CD8-positive, alpha-beta memory T cell (primary cell): ENCODE measurements around the gene MAP3K19. TPM values are rescaled to one million over a fixed set of nuclear protein-coding genes. Genes with fewer than 3 reads are reported as not detected.

ENCODE experiments used
- CTCF ChIA-PET: fragments of 350-600 bp; sonication (Branson Sonifier 250); formaldehyde crosslinking; loops from one replicate; lab custom pipeline; 2021; ENCODE audit warnings: antibody characterized with exemption; lab: Charles Lee
- POLR2A ChIA-PET: fragments of 350-600 bp; sonication (Branson Sonifier 250); formaldehyde crosslinking; loops from one replicate; lab custom pipeline; 2021; ENCODE audit warnings: antibody characterized with exemption; lab: Charles Lee
- DNase-seq, 5 donors: peaks; one replicate each; pipeline versions ENCODE4 v3.0.0 to v3.0.0-alpha.2; 2020 to 2022; ENCODE audit warnings: mixed read lengths in 1 of 5
- H3K27ac ChIP-seq: one replicate; pipeline ENCODE4 v1.7.0; 2013; ENCODE audit warnings: low read depth, mild to moderate bottlenecking, low read length, moderate library complexity
- H3K27me3 ChIP-seq: 2 replicates; pipeline ENCODE4 v1.7.0; 2013; ENCODE audit warnings: low read length, mild to moderate bottlenecking; ENCODE audit not compliant: insufficient read depth, poor library complexity, severe bottlenecking
- H3K36me3 ChIP-seq: 2 replicates; pipeline ENCODE4 v1.7.0; 2013; ENCODE audit warnings: mild to moderate bottlenecking, low read length, moderate library complexity; ENCODE audit not compliant: insufficient read depth
- H3K4me1 ChIP-seq: 2 replicates; pipeline ENCODE4 v1.7.0; 2013; ENCODE audit warnings: mild to moderate bottlenecking, low read length, moderate library complexity; ENCODE audit not compliant: insufficient read depth
- H3K4me3 ChIP-seq: 2 replicates; pipeline ENCODE4 v1.7.0; 2013; ENCODE audit warnings: mild to moderate bottlenecking, low read length
- H3K9me3 ChIP-seq: 2 replicates; pipeline ENCODE4 v1.7.0; 2013; ENCODE audit warnings: mild to moderate bottlenecking, low read length
- H3K27ac Mint-ChIP-seq, 8 donors: one replicate each; pipeline ENCODE4 v1.8.0; 2020 to 2021; ENCODE audit warnings: mixed read lengths in 8 of 8, mild to moderate bottlenecking in 6 of 8, inconsistent platforms in 3 of 8, moderate library complexity in 3 of 8
- H3K27me3 Mint-ChIP-seq, 2 donors: one replicate each; pipeline ENCODE4 v1.8.0; 2020 to 2021; ENCODE audit warnings: mixed read lengths in 2 of 2, mild to moderate bottlenecking in 1 of 2, moderate library complexity in 1 of 2
- H3K36me3 Mint-ChIP-seq, 3 donors: one replicate each; pipeline ENCODE4 v1.8.0; 2020 to 2021; ENCODE audit warnings: mixed read lengths in 3 of 3, inconsistent platforms in 1 of 3, mild to moderate bottlenecking in 1 of 3
- H3K4me1 Mint-ChIP-seq, 3 donors: one replicate each; pipeline ENCODE4 v1.8.0; 2020 to 2021; ENCODE audit warnings: mixed read lengths in 3 of 3, inconsistent platforms in 1 of 3, mild to moderate bottlenecking in 1 of 3
- H3K4me3 Mint-ChIP-seq, 7 donors: one replicate each; pipeline ENCODE4 v1.8.0; 2020 to 2021; ENCODE audit warnings: mixed read lengths in 7 of 7, mild to moderate bottlenecking in 6 of 7, moderate library complexity in 4 of 7, inconsistent platforms in 2 of 7
- H3K9me3 Mint-ChIP-seq, 5 donors: one replicate each; pipeline ENCODE4 v1.8.0; 2020 to 2022; ENCODE audit warnings: mixed read lengths in 5 of 5, mild to moderate bottlenecking in 3 of 5, moderate library complexity in 2 of 5, inconsistent platforms in 1 of 5
- polyA plus RNA-seq: library from polyadenylated mRNA; unstranded; fragments of 300-500 nt; fragmentation: Illumina TruSeq; gene quantifications from one replicate; pipeline ENCODE4 v1.2.3, GENCODE V29; 2021
- total RNA-seq, 2 experiments: library from RNA; stranded (reverse); gene quantifications; one replicate each; pipeline ENCODE4 v1.2.3, GENCODE V29; 2021

Gene MAP3K19
- total and polyA plus RNA-seq, 3 experiments from 2014 or later: not detected

DNA sequence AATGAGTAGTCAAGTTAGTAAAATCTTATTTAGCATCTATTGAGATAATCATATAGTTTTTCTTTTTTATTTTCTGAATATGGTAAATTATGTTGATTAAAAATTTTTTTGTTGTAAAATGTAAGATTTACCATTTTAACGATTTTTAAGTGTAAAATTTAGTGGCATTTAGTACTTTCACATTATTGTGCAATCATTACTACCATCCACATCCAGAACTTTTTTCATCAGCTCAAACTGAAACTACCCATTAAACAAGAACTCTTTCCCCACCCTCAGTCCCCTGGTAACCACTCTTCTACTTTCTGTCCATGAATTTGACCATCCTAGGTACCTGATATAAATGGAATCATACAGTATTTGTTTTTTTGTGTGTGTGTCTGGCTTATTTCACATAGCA lies 16.0 kb upstream of the MAP3K19 start:
- ChIA-PET POLR2A (no interaction called here), CTCF (no interaction called here)
- Mint-ChIP-seq H3K27me3 (no peaks in the 10 kb centered on the region), H3K4me3 (no peak overlapping the region), H3K36me3 (peaks cover 17 to 56% (median 18%) of the 10 kb centered on the region in 3 donors), H3K9me3 (no peaks in the 10 kb centered on the region), H3K4me1 (peaks cover 22 to 50% (median 40%) of the 10 kb centered on the region in 3 donors), H3K27ac (no peak overlapping the region)
- H3K9me3 ChIP-seq: no peaks in the 10 kb centered on the region
- no peaks in the 10 kb centered on the region for H3K4me1 ChIP-seq
- peaks cover 4% of the 10 kb centered on the region for H3K36me3 ChIP-seq
- H3K4me3 ChIP-seq: no peak overlapping the region
- no peak for DNase-seq
- H3K27me3 ChIP-seq: no peaks in the 10 kb centered on the region
- no peak overlapping the region for H3K27ac ChIP-seq

DNA sequence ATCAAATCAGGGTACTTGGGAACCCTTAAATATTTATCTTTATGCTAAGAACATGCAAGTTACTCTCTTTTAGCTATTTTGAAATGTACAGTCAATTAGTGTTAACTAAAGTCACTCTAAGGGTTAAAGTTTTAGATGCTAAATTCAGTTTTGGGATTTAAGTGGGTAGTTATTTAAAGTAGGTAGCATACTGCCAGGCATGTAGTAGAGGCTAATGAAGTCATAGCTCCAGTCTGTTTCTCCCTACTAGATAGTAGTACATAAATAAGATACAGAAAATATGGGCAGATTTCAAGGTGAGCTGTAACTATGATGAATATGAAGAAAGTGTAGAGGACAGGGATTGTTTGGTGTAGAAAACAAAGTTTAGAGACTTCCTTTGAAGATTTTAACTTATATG lies 12.3 kb upstream of the MAP3K19 start:
- POLR2A ChIA-PET: no interaction called here
- Mint-ChIP-seq H3K27ac (peak overlapping the region in 1 of 8 donors; percentile 78), H3K36me3 (peaks cover 12 to 52% (median 15%) of the 10 kb centered on the region in 3 donors)

DNA sequence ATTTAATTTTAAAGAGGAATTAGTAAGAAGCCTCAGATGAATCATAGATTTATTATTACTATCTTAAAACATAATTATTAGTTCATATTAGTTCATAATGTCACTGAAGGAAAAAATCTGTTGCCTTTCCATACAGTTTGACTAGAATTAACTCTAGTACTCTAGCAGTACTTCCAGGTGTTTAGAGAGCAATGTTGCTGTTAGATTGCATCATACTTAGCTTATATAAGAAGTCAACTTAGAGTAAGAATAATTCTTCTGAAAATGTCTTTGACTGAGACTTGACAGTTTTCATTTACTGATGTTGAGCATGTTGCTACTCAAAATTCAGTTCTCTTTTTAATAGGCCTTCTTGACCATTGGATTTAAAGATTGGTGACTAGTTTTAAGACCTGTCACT lies 9.5 kb upstream of the MAP3K19 start:
- Mint-ChIP-seq H3K36me3 (peaks cover 0 to 35% (median 10%) of the 10 kb centered on the region in 3 donors), H3K27me3 (peaks cover 0 to 4% of the 10 kb centered on the region in 2 donors), H3K9me3 (peaks cover 0 to 3% (median 0%) of the 10 kb centered on the region in 5 donors), H3K4me1 (peaks cover 40 to 62% (median 52%) of the 10 kb centered on the region in 3 donors), H3K4me3 (no peak overlapping the region), H3K27ac (no peak overlapping the region)
- no peaks in the 10 kb centered on the region for H3K27me3 ChIP-seq
- no peak overlapping the region for H3K27ac ChIP-seq
- no peak overlapping the region for H3K4me3 ChIP-seq
- H3K36me3 ChIP-seq: peaks cover 4% of the 10 kb centered on the region
- peaks cover 25% of the 10 kb centered on the region for H3K4me1 ChIP-seq
- DNase-seq: no peak
- CTCF ChIA-PET: interaction anchor here (0.6 kb wide), 1 partner anchor 131 kb away, joined by 3 read pairs; no protein-coding TSS in a partner anchor
- H3K9me3 ChIP-seq: no peaks in the 10 kb centered on the region
- POLR2A ChIA-PET: no interaction called here

More for the DNA sequence above, 12.3 kb upstream of the MAP3K19 start:
- Histone ChIP-seq H3K9me3 (no peaks in the 10 kb centered on the region), H3K27me3 (no peaks in the 10 kb centered on the region), H3K4me1 (peaks cover 8% of the 10 kb centered on the region), H3K4me3 (no peak overlapping the region), H3K27ac (no peak overlapping the region), H3K36me3 (peaks cover 4% of the 10 kb centered on the region)
- H3K27me3 Mint-ChIP-seq: no peaks in the 10 kb centered on the region
- no peaks in the 10 kb centered on the region for H3K9me3 Mint-ChIP-seq
- H3K4me1 Mint-ChIP-seq: peaks cover 25 to 60% (median 51%) of the 10 kb centered on the region in 3 donors
- no peak overlapping the region for H3K4me3 Mint-ChIP-seq
- CTCF ChIA-PET: no interaction called here
- no peak for DNase-seq

DNA sequence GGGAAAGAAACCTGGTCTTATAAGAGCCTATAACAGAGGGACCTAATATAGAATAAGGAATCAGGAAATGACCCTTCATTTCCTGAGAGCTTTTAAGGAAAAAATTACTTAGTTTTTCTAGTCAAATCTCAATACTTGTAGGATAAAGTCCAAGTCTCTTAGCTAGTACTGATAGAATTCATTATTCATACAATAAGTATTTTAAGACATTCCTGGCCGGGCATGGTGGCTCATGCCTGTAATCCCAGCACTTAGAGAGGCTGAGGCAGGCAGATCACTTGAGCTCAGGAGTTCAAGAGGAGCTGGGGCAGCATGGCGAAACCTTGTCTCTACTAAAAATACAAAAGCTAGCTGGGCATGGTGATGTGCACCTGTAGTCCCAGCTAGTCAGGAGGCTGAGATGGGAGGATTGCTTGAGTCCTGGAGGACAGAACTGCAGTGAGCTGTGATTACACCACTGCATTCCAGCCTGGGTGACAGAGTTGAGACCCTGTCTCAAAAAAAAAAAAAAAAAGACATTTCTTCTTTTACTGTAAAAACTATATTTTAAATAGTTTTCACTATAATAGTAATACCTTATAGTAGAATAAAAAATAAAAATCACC lies 8.0 kb upstream of the MAP3K19 start:
- no peak for DNase-seq

DNA sequence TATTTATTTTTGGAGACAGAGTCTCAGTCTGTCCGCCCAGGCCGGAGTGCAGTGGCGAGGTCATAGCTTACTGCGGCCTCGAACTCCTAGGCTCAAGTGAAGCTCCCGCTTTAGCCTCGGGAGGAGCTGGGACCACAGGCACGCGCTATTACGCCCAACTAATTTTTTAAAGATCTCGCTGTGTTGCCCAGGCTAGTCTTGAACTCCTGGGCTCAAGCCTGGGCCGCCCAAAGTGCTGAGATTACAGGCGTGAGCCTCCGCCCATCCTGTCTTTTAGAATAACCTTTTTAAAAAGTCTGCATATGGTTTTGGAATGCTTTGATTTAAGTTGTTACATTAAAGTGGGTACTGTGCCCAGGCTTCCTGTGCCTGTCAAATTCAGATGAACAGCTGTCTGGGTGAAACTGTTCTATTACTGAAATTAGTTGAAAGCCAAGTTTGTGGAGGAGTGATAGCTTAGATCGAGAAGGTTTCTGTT lies 5.8 kb upstream of the MAP3K19 start:
- H3K4me3 Mint-ChIP-seq: peak overlapping the region; percentile 85 to 99 (median 98)
- Histone ChIP-seq H3K36me3 (no peaks in the 10 kb centered on the region), H3K27ac (peak overlapping the region; percentile 99), H3K4me3 (peak overlapping the region; percentile 98), H3K4me1 (peaks cover 28% of the 10 kb centered on the region), H3K27me3 (no peaks in the 10 kb centered on the region), H3K9me3 (no peaks in the 10 kb centered on the region)
- H3K27ac Mint-ChIP-seq: peak overlapping the region; percentile 98 to 100 (median 100)
- H3K9me3 Mint-ChIP-seq: peaks cover 0 to 3% (median 0%) of the 10 kb centered on the region in 5 donors
- peaks cover 4% of the 10 kb centered on the region in 2 donors for H3K27me3 Mint-ChIP-seq
- POLR2A ChIA-PET: interaction anchor here (1.0 kb wide), 1 partner anchor 478 kb away, joined by 3 read pairs; the partner anchor contains the start of gene ZRANB3
- peaks cover 39 to 53% (median 47%) of the 10 kb centered on the region in 3 donors for H3K4me1 Mint-ChIP-seq
- CTCF ChIA-PET: no interaction called here
- H3K36me3 Mint-ChIP-seq: peaks cover 0 to 14% (median 3%) of the 10 kb centered on the region in 3 donors
- DNase-seq: peak in 2 of 5 donors; percentile 21 to 54

More for the DNA sequence above, 8.0 kb upstream of the MAP3K19 start:
- Mint-ChIP-seq H3K9me3 (peaks cover 0 to 3% (median 0%) of the 10 kb centered on the region in 5 donors), H3K36me3 (peaks cover 0 to 24% (median 7%) of the 10 kb centered on the region in 3 donors), H3K4me1 (peaks cover 42 to 68% (median 52%) of the 10 kb centered on the region in 3 donors), H3K27ac (peak overlapping the region in 3 of 8 donors; percentile 38 to 58 (median 52)), H3K27me3 (peaks cover 0 to 4% of the 10 kb centered on the region in 2 donors), H3K4me3 (no peak overlapping the region)
- Histone ChIP-seq H3K4me1 (peaks cover 28% of the 10 kb centered on the region), H3K27me3 (no peaks in the 10 kb centered on the region), H3K36me3 (no peaks in the 10 kb centered on the region), H3K27ac (no peak overlapping the region), H3K9me3 (no peaks in the 10 kb centered on the region), H3K4me3 (no peak overlapping the region)
- POLR2A ChIA-PET: no interaction called here
- CTCF ChIA-PET: no interaction called here

DNA sequence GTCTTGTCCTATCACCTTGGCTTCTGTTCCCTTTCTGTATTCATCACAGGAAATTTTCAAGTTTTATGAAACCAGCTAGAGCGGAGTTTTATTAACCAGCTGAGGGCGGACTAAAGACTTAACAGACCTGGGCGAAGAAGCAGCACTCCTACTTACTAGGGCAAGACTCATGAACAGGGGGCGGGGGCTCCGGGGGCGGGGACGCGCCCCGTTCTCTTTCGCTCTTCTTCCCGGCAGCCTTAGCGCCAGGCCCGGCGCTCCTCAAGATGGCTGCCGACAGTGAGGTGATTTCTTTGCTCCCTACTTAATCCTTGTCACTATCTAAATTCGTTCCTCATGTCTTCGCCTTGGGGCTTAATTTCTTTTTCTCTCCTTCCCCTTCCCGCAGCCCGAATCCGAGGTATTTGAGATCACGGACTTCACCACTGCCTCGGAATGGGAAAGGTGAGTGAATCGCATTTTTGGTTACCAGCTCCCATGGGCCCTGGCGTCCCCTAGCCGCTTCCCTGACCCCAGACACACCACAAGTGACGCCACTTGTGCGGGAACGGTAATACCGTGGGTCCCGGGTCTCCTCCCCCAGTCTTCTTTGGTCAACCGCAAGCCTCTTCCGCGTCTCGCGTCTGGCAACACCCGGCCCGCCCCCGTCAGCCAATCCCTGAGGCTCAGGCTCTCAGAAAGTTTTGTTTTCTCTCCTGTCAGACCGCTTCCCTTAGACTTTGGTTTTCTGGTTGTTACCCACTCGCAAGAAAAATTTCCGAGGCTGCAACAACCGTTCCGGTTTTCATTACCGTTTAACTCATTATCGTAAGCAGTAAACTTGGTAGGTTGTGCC lies 5.0 kb upstream of the MAP3K19 start, which contains the start of gene RAB3GAP1:
TSS of gene RAB3GAP1 (plus strand) at position 251 of the 835 bp plus-strand sequence. CDS start at position 267, 16 bp downstream.
- Mint-ChIP-seq H3K27ac (peak within 1 kb of the TSS; percentile 98 to 100 (median 100)), H3K4me3 (peak within 1 kb of the TSS; percentile 85 to 99 (median 98)), H3K27me3 (peaks cover 4 to 9% of the 10 kb centered on the region in 2 donors), H3K4me1 (peaks cover 36 to 45% (median 40%) of the 10 kb centered on the region in 3 donors), H3K36me3 (peaks cover 0 to 11% (median 3%) of the 10 kb centered on the region in 3 donors), H3K9me3 (peaks cover 0 to 3% (median 0%) of the 10 kb centered on the region in 5 donors)
- H3K27me3 ChIP-seq: no peaks in the 10 kb centered on the region
- H3K9me3 ChIP-seq: no peaks in the 10 kb centered on the region
- peaks cover 28% of the 10 kb centered on the region for H3K4me1 ChIP-seq
- H3K4me3 ChIP-seq: peak within 1 kb of the TSS; percentile 98
- ChIA-PET CTCF (no interaction called here), POLR2A (interaction anchor here (0.6 to 1.0 kb wide), 2 partner anchors 479 to 503 kb away, joined by 3 to 5 read pairs; partner anchors contain the start of gene ZRANB3)
- H3K27ac ChIP-seq: peak within 1 kb of the TSS; percentile 99
- no peaks in the 10 kb centered on the region for H3K36me3 ChIP-seq
- DNase-seq: peak; percentile 85 to 97 (median 95)

DNA sequence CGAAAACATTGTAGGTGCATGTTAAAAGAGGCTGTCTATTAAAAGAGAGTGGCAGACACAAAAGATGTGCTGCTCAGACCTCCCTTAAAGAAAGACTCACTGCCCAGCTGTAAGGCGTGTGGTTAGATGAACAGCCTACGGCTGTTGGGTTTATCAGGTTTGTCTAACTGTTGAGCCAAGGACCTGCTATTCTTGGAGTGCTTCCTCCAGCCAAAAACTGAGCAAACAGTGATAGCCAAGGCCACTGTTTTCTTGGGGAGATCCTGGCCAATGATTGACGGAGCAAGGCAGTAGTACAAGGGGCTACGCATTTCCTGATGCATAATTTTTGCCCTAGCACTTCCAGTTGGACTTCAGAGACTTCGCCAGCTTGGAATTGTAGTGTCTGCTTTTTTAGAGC lies 3.4 kb upstream of the MAP3K19 start:
- peak overlapping the region in 5 of 8 donors; percentile 35 to 98 (median 74) for H3K27ac Mint-ChIP-seq

More for the DNA sequence above, 3.4 kb upstream of the MAP3K19 start:
- Histone ChIP-seq H3K27ac (no peak overlapping the region), H3K36me3 (no peaks in the 10 kb centered on the region), H3K9me3 (no peaks in the 10 kb centered on the region), H3K4me3 (no peak overlapping the region), H3K27me3 (no peaks in the 10 kb centered on the region), H3K4me1 (peaks cover 28% of the 10 kb centered on the region)
- DNase-seq: no peak
- peaks cover 4 to 9% of the 10 kb centered on the region in 2 donors for H3K27me3 Mint-ChIP-seq
- H3K4me1 Mint-ChIP-seq: peaks cover 32 to 35% (median 34%) of the 10 kb centered on the region in 3 donors
- CTCF ChIA-PET: no interaction called here
- POLR2A ChIA-PET: no interaction called here
- H3K4me3 Mint-ChIP-seq: peak overlapping the region in 6 of 7 donors; percentile 24 to 82 (median 44)
- H3K9me3 Mint-ChIP-seq: peaks cover 0 to 3% (median 0%) of the 10 kb centered on the region in 5 donors
- H3K36me3 Mint-ChIP-seq: peaks cover 0 to 7% (median 3%) of the 10 kb centered on the region in 3 donors
